ENCODE results near the gene SCGB3A2. TPM values are rescaled to one million over a fixed set of nuclear protein-coding genes. Genes with fewer than 3 reads are reported as not detected.

SCGB3A2 gene
- total RNA-seq, 1 donor from 2014 or later = 1.4 TPM

DNA sequence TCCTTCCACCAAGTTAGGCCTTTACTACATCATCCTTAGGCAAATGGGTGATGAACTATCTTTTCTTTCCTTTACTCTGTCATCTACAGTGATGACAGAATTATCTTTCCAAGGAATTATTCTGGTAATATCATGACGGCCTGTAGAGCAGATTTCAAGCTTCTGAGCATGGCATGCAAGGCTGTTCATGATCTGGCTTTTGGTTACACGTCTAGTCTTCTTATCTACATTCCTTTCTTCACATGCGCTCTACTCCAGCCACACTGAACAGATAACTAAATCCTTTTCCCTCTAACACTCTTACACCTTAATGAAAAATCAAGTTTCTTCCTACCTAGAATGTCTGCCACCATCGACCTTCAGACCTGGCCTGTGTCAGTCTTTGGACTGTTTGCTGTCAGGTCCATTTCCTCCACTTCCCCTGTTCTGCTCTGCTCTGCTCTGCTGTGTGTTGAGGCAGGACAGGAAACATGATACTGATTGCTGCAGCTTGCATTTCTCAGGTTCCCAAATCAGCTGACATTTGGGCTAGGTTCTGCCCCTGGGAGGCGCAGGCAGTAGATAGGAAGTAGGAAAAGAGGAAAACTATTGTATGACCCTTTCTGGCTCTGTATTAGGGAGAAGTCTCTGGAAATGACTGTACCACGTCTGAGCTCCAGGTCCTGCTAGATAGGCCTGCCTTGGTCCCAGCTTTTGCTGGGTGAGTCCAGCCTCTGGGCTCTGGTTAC is 4.2 kb downstream of the SCGB3A2 start:
- DNase-seq (ENCODE audit: low spot score) = no peak
- Mint-ChIP-seq H3K4me3 (ENCODE audit: unreplicated experiment) (no peak overlapping the region), H3K9me3 (ENCODE audit: unreplicated experiment) (no peaks in the 10 kb centered on the region), H3K27ac (ENCODE audit: unreplicated experiment) (no peak overlapping the region), H3K36me3 (ENCODE audit: low read depth, unreplicated experiment) (no peaks in the 10 kb centered on the region), H3K4me1 (ENCODE audit: unreplicated experiment) (peaks cover 11% of the 10 kb centered on the region), H3K27me3 (ENCODE audit: unreplicated experiment) (no peaks in the 10 kb centered on the region)
- TF ChIP-seq, protein P1, sequence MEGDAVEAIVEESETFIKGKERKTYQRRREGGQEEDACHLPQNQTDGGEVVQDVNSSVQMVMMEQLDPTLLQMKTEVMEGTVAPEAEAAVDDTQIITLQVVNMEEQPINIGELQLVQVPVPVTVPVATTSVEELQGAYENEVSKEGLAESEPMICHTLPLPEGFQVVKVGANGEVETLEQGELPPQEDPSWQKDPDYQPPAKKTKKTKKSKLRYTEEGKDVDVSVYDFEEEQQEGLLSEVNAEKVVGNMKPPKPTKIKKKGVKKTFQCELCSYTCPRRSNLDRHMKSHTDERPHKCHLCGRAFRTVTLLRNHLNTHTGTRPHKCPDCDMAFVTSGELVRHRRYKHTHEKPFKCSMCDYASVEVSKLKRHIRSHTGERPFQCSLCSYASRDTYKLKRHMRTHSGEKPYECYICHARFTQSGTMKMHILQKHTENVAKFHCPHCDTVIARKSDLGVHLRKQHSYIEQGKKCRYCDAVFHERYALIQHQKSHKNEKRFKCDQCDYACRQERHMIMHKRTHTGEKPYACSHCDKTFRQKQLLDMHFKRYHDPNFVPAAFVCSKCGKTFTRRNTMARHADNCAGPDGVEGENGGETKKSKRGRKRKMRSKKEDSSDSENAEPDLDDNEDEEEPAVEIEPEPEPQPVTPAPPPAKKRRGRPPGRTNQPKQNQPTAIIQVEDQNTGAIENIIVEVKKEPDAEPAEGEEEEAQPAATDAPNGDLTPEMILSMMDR (IDR thresholded peaks at IDR 0.05; ENCODE audit: unreplicated experiment) = no peak

DNA sequence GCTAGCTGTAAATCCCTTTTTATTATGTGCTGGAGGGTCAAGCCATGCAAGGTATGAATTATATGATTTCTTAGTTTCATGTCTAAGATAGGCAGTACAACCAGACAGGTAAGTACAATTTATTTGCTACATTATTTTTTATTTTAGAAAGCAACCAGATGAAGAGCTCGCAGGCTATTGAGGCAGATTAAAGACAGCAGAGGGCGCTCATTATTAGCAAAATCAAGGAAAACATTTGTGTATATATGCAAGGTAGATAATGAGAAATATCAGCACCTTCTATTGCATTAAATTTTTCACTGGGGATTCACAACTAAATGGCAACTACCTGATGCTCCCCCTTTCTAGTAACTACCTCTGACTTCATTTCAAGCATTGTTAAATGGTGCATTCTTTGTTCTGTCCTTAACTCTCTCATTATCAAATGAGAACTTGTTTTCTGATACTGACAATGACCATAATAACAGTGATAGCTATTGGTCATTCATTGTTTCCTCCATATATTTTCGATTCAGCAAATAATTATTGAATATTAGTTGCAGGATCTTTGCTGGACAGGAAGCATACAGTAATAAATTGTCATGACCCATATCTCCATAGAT is 8.6 kb downstream of the SCGB3A2 start:
- TF ChIP-seq, protein P1 (IDR thresholded peaks at IDR 0.05; ENCODE audit: unreplicated experiment) = peak; percentile 53
- Mint-ChIP-seq H3K4me1 (ENCODE audit: unreplicated experiment) (peaks cover 11% of the 10 kb centered on the region), H3K27ac (ENCODE audit: unreplicated experiment) (no peak overlapping the region), H3K36me3 (ENCODE audit: low read depth, unreplicated experiment) (no peaks in the 10 kb centered on the region), H3K27me3 (ENCODE audit: unreplicated experiment) (no peaks in the 10 kb centered on the region), H3K9me3 (ENCODE audit: unreplicated experiment) (no peaks in the 10 kb centered on the region), H3K4me3 (ENCODE audit: unreplicated experiment) (no peak overlapping the region)
- DNase-seq (ENCODE audit: low spot score) = peak; percentile 28

DNA sequence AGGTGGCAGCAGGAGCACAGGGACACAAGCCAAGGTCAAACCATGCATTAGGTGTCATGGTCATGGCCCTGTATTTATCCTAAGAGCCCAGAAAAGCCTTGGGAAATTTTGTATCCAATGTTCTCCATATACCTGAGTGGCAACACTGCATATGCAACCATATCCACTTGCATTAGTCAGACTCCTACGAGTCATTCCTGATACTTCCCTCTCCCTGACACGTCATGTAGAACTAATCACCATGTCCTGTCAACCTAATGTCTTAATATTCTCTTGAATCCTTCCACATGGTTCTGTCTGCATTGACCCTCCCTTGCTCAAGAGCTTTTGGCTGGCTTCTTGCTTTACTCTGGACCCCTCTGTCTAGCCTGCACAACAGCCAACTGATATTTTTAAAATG is 9.4 kb downstream of the SCGB3A2 start:
- no peaks in the 10 kb centered on the region for H3K27me3 Mint-ChIP-seq (ENCODE audit: unreplicated experiment)
- TF ChIP-seq, protein P1 (IDR thresholded peaks at IDR 0.05; ENCODE audit: unreplicated experiment) = no peak
- no peaks in the 10 kb centered on the region for H3K36me3 Mint-ChIP-seq (ENCODE audit: low read depth, unreplicated experiment)
- no peak for DNase-seq (ENCODE audit: low spot score)
- no peak overlapping the region for H3K27ac Mint-ChIP-seq (ENCODE audit: unreplicated experiment)
- peaks cover 7% of the 10 kb centered on the region for H3K4me1 Mint-ChIP-seq (ENCODE audit: unreplicated experiment)
- H3K9me3 Mint-ChIP-seq (ENCODE audit: unreplicated experiment) = no peaks in the 10 kb centered on the region
- no peak overlapping the region for H3K4me3 Mint-ChIP-seq (ENCODE audit: unreplicated experiment)

DNA sequence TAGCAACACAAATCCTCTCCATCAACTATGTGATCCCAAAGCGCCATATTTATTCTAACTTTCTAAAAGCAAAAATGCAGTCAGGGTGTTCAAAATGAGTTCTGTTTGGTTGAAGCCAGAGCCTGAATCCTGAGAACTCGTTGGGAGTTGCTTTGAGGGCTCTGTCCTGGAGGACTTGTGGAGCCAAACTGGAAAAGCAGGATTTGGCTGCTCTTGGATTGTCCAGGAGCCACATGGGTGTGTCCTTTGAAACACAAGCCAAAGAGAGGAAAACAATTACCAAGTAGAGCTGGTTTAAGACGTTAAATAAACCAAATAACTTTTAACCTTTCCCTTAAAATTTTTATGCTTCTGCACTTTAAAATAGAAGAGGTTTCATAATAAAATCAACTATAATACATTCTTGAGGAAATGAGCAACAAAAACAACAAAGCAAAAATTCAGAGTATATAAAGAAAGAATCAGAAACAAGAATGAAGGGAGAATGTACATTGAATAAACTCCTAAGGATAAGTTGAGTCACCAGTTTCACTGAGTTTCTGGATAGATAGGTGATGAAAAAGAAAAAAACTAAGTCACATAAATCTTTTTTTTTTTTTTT is 14.3 kb downstream of the SCGB3A2 start:
- TF ChIP-seq, protein P1 (IDR thresholded peaks at IDR 0.05; ENCODE audit: unreplicated experiment) = no peak
- Mint-ChIP-seq H3K4me1 (ENCODE audit: unreplicated experiment) (no peaks in the 10 kb centered on the region), H3K4me3 (ENCODE audit: unreplicated experiment) (no peak overlapping the region), H3K27ac (ENCODE audit: unreplicated experiment) (no peak overlapping the region), H3K36me3 (ENCODE audit: low read depth, unreplicated experiment) (no peaks in the 10 kb centered on the region), H3K9me3 (ENCODE audit: unreplicated experiment) (no peaks in the 10 kb centered on the region), H3K27me3 (ENCODE audit: unreplicated experiment) (no peaks in the 10 kb centered on the region)
- no peak for DNase-seq (ENCODE audit: low spot score)

DNA sequence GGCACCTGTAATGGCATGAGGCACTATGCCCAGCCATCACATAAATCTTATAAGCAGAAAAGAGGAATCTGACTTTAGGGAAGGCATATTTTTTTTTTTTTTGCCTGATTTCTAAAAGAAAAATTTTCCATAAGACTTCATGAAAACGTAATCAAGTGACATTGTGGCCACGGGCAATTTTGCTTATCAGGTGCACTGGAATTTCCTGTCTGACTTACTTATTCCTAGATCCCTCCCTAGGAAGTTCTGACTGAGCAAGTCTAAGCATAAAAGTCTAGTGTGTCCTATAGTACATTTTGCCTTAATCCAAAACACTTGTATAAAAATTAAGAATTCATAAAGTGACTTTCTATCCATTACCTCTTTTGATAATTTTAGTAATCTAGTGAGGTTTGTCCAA is 15.3 kb downstream of the SCGB3A2 start:
- Mint-ChIP-seq H3K36me3 (ENCODE audit: low read depth, unreplicated experiment) (no peaks in the 10 kb centered on the region), H3K27ac (ENCODE audit: unreplicated experiment) (no peak overlapping the region), H3K27me3 (ENCODE audit: unreplicated experiment) (no peaks in the 10 kb centered on the region), H3K4me3 (ENCODE audit: unreplicated experiment) (no peak overlapping the region), H3K9me3 (ENCODE audit: unreplicated experiment) (no peaks in the 10 kb centered on the region), H3K4me1 (ENCODE audit: unreplicated experiment) (no peaks in the 10 kb centered on the region)
- TF ChIP-seq, protein P1 (IDR thresholded peaks at IDR 0.05; ENCODE audit: unreplicated experiment) = no peak
- DNase-seq (ENCODE audit: low spot score) = no peak
